HG03520 (cell line): Measurements from ENCODE around the gene HNRNPD.
"Not testable (repeated sequence)": the region's sequence is repeated elsewhere in the genome, so short reads cannot be mapped to it uniquely, and the experiment has no call there.

Experiments used
- ATAC-seq: cut with Tn5 transposase; IDR thresholded peaks from one replicate; pipeline ENCODE4 v1.9.1; 2021; ENCODE audit warnings: mild to moderate bottlenecking, moderate library complexity; ENCODE audit not compliant: unreplicated experiment

HNRNPD gene

DNA sequence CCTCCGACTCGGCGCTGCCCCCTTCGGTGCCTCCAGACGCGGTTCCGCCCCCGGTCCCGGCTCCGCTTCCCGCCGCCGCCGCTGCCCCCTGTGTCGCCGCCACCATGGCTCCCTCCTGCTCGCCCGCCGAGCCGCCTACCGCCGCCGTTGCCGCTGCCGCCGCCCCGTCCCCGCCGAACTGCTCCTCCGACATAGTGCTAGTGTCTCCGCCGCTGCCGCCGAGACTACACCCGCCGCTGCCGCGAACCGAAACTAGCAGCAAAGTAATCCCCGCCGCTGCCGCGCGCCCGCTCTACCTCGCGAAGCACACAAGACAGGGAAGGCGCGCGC lies 340 bp downstream of the HNRNPD start:
- ATAC-seq, result peak; percentile 6

DNA sequence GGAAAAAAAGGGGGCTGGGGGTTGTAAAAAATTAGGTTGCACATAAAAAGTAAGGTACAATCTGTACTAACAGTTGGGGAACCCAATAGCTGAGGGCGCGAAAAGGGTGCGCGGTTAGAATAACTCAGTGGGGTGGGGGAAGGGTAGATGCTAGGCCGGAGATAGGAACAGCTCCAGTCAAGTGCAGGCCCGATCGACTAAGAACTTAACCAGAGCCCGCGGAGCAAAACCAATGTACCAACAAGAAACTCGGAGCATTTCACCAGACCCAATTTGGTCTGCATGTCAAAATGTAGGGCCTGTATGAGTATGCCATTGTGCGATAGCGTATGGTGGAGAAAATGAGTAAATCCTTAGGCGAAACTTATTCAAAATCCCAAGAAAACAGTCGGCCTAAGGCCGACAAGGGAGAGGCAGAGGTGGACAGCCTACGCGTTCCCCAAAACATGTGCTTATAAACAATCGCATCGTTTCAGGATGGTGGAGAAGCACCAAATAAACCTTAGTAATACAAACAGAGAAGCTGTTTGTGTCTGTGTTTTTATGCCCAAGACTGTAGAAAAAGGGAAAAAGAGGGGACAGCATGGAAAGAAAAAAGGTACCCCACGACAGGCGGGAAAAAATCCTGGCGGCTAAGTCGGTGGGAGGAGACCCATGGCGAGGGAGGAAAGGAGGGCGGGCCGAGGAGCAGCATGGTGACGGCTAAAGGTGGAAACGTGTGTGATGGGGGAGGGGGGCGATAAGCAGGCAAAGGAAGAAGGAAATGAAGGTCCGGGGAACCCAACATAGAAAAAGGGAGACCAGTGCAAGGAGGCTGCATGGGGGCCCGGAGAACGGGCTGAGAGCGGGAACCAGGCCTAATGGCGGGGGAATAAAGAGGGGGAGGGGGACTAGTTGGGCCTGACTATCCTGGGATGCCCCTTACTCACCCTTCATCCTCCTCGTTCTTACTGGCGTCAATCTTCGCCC lies 990 bp downstream of the HNRNPD start:
- no peak for ATAC-seq

DNA sequence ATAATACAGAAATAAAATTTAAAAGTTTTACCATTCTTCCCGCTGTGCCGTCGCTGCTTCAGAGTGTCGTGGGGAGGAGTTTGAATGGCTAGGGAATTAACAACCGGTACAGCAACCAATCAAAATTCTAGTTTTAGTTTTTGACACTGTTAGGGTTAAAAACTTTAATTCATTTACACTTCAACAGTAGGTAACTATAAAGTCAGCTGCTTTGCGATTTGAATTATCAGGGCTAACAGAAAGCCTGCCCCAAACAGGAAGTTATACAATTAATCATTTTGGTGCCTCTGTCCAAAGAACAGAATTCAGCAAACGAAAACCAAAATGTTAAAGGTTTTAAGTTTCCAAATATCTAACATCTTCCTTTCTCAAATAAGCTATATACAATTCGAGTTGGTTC lies 2.3 kb downstream of the HNRNPD start:
- ATAC-seq, result no peak

DNA sequence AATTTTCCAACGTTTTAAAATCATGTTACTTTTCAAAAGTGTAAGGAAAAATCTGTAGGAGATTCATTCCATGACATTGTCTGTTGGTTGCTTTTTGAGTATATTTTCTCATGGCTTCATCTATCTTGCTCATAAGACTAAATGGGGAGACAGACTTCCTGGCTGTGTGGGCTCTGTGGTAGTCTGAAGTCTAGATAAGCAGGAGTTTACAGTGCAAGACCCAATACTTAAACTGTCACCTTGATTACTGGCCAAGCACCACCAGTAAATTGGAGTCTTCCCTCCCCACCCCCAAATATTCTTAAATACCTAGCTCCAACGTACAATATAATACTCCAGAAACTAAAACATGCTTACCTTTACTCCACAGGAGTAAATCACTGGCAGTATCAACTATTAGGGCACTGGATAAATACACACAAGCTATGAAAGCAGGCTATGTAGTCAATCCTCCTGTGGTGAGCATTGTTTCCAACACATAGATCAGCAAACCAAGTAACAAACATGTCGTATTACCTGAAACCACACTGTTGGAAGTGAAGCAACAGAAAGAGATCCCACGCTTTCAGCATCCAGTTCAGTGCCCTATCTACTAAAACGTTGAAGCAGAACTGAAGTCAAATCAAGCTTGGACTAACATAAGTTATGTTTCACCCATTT lies 6.2 kb downstream of the HNRNPD start:
- no peak for ATAC-seq

DNA sequence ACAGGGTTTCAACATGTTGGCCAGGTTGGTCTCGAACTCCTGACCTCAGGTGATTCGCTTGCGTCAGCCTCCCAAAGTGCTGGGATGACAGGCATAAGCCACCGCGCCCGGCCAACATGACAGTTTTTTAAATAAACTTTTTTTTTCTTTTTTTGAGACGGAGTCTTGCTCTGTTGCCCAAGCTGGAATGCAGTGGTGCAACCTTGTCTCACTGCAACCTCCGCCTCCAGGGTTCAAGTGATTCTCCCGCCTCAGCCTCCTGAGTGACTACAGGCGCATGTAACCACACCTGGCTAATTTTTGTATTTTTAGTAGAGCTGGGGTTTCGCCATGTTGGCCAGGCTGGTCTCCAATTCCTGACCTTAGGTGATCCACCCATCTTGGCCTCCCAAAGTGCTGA lies 7.4 kb downstream of the HNRNPD start:
- ATAC-seq, result not testable (repeated sequence)

DNA sequence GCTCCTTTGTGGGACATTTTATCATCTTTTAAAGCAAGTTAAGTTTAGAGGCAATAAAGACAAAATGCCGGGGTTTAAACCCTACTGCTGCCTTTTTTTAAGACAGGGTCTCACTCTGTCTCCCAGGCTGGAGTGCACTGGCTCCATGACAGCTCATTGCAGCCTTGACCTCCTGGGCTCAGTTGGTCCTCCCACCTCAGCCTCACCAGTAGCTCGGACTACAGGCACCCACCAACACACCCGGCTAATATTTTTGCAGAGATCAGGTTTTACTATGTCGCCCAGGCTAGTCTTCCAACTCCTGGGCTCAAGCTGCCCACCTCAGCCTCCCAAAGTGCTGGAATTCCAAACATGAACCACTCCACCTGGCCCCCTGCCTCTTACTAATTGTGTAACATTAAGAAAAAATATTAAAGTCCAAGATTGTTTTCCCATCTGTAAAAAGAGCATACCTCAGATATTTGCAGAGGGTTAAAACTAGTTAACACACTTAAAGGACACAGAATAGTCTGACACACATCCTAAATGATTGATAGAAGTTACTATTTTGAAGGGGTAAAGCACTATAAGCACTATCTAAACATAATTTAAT lies 9.8 kb downstream of the HNRNPD start:
- ATAC-seq, result no peak

DNA sequence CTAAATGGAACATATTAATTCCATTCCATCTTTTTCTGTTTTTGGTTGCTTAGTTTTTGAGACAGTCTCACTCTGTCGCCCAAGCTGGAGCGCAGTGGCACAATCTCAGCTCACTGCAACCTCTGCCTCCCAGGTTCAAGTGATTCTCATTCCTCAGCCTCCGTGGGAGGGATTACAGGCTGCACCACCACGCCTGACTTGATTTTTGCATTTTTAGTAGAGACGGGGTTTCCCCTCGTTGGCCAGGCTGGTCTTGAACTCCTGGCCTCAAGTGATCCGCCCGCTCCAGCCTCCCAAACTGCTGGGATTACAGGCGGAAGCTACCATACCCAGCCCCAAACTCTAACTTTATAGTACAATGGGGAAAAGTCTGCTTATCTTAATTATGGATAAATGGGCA lies 11.2 kb downstream of the HNRNPD start:
- no peak for ATAC-seq

DNA sequence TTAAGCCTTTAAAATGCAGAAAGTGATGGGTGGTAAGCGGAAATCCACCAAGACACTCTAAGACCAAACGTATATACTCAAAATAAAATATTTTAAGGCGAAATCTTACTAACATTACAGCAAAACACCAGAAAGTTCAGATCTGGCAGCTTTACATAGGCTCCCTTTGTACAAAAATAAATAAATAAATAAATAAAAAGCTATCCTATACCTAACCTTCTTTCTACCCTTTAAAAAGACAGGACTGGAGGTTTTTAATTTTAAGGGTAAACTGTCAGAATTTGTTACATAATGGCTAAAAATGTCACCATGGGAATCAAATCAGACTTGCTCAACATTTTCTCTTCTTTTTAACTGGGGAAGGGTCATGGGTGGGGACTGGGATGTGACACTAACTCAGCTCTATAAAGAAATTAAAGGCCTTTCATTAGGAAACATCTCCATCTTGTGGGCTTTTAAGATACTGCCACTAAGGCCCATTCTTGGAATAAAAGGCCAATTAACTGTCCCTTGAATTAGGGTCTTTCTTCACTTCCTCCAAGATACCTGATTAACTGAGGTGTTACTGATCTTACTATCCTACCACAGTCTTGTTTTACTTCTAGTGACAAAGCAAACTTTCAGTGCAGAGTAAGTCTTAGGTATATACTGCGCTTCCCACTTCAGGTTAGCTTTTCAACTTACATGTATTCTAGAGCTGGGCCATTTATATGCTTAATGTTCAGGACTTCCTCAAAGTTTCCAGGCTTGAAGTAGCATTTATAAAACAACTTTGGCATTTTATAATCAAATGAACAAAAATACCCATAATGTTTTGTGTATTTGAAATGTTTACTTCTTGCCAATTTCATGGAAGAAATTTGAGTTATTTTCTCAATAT lies 13.3 kb downstream of the HNRNPD start:
- ATAC-seq, result no peak

DNA sequence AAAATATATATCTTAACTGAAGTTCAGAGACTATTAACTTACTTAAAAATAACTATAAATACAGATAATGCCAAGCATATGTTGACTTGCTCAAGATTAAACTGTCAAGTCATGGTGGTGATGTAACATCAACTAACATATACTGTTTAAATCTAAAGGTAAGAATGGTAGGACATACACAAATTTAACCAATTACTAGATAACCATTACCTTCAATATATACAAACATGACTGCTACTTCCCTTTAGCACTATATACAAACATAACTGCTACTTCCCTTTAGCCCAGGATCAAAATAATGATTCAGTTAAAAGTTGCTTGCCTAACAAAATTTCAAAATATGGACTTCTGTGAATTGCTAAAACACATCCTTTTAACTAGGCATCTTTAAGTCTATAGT lies 14.9 kb downstream of the HNRNPD start:
- ATAC-seq, result no peak

DNA sequence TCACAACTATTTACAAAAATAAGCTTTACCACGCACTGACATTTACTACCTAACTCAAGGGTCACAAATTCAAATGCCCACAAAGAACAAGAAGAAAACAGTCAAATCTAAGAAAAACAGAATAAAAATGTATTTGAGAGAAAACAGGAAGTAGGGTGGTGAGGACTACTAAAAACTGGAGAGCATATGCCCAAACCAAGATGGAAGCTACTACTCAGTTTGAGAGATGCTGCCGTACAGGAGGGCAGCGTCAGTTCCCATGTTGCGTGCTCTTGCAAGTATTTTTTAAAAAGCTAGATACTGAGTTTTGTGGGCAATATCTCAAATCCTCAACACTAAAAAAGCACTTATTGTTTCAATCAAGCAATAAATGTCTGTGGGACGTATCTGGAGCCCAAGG lies 16.2 kb downstream of the HNRNPD start:
- ATAC-seq, result no peak

DNA sequence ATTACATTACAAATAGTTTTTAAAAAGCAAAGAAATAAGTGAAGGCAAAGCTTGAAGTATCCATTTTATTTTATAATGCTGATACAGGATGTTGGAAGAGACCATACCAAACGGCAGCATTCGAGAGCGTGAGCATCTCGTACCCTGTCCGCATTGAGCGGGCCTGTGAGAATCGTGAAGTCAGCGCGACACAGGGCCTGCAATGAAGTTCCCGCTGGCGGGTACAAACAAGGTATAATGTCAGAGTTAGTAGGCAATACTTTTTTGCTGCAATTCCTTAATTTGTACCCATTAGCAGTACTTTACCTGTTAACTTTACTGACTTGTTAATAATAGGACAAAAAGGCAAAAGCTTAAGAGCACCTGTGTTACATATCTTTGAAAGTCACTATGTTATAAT lies 19.0 kb downstream of the HNRNPD start:
- no peak for ATAC-seq

DNA sequence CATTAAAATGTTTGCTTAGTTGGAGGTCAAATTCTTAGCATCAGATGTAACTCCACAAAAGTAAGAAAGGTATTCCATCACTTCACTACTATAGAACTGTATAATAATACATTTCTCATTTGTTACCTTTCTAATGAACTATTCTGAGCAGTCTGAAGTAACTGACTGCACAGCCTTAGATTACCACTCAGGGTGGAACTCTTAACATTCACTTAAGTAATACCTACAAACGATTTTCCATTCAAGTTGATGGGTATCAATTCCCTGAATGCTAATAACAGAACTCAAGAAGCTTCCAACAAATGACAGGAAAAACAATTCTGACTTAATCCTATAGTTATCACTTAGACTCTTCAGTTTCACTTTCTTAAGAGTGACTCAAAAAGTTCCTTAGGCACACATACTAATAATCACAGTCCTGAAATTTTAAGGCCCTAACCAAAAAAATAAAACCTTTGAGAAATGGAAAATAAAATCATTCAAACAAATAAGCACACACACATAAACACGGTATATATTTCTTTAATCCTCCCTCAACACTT lies 20.9 kb downstream of the HNRNPD start:
- ATAC-seq, result no peak

DNA sequence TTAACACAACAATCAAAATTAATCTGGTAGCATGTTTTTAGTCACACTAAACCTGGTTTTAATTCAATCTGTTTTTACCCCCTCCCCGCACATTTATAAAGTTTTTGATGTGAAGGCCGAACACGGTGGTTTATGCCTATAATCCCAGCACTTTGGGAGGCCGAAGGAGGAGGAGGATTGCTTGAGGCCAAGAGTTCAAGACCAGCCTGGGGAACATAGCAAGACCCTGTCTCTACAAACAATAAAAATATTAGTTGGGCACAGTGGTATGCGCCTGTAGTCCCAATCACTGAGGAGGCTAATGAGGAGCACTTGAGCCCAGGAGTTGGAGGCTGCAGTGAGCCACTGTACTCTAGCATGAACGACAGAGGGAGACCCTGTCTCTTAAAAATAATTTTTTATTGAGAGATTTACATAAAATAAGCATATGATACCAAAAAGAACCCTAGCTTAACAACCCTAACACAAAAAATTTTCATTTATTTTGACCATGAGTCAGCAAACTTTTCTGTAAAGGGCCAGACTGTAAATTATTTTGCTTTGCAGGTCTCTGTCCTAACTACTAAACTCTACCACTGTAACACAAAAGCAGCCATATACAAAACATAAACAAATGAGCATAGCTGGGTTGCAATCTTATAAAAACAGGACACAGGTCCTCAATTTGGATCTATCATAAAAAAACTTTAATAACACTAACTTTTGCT lies 21.5 kb downstream of the HNRNPD start:
- no peak for ATAC-seq

DNA sequence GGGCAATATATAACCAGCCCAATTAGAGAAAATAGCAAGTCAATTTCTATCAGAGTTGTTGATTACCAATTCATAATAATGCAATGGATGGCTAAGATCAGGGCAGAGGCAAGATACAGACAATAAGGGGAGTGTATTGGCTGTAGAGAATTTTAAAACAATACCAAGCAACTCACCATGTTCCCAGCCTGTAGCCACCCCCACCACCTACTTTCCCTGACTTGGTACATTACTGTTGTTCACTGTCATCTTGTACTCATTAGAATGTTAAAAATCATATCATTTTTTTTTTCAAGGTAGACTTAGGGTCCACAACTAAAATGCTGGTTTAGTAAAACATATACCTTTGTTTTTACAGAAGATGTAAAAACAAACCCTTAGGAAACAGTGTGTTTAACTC lies 27.7 kb downstream of the HNRNPD start:
- no peak for ATAC-seq

DNA sequence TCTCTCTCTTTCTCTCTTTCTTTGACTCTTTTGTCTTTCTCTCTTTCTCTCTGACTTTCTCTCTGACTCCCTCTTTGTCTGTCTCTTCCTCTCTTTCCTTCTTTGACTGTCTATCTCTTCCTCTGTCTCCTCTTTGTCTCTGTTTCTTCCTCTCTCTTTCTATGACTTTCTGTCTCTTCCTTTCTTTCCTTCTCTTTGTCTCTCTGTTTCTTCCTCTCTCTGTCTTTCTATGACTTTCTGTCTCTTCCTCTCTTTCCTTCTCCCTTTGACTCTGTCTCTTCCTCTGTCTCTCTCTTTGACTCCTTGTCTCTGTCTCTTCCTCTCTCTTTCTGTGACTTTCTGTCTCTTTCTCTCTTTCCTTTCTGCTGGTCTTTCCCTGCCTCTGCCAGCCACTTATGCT lies 38.7 kb downstream of the HNRNPD start:
- ATAC-seq, result no peak

DNA sequence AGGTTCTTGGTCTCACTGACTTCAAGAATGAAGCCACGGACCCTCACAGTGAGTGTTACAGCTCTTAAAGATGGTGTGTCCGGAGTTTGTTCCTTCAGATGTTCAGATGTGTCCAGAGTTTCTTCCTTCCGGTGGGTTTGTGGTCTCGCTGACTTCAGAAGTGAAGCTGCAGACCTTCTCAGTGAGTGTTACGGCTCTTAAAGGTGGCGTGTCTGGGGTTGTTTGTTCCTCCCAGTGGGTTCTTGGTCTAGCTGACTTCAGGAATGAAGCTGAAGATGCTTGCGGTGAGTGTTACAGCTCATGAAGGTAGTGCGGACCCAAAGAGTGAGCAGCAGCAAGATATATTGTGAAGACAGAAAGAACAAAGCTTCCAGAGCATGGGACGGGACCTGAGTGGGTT lies 40.1 kb downstream of the HNRNPD start:
- not testable (repeated sequence) for ATAC-seq

DNA sequence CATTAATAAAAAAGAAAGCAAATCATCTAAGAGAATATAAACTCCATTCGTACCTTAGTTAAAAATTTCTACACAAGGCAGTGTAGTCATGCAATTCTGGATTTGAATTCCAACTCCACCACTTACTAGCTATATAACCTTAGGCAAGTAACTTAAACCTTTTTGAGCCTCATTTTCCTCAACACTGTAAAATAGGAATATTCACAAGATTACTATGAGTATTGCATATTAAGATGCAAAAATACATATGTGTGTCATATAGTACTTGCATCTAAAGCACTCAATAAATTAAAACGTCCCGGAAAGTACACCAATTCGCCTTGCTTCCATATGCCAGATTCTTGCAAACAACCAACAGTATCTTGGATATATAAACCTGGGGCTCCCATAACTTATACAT lies 42.0 kb downstream of the HNRNPD start:
- no peak for ATAC-seq

DNA sequence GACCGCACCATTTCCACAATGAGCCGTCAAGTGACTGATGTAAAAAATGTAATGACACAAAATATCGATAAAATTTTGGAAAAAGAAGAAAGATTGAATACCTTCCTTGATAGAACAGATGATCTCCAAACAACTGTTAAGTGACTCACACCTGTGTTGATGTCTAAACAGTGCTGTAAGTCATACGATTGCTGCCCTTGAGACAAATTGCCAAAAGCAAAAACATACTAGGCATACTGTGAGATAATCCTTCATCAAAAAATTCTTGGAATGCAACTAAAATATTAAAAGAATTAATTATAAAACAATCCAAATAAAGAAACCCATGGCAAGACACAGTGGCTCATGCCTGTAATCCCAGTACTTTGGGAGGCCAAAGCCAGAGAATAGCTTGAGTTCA lies 53.4 kb downstream of the HNRNPD start:
- no peak for ATAC-seq

DNA sequence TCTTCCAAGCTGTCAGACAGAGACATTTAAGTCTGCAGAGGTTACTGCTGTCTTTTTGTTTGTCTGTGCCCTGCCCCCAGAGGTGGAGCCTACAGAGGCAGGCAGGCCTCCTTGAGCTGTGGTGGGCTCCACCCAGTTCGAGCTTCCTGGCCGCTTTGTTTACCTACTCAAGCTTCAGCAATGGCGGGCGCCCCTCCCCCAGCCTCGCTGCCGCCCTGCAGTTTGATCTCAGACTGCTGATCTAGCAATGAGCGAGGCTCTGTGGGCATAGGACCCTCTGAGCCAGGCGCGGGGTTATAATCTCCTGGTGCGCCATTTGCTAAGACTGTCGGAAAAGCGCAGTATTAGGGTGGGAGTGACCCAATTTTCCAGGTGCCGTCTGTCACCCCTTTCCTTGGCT lies 70.7 kb downstream of the HNRNPD start:
- ATAC-seq, result not testable (repeated sequence)
